ENCODE measurements around the gene TRAPPC4. TPM values are rescaled to one million over a fixed set of nuclear protein-coding genes. Genes with fewer than 3 reads are reported as not detected.

The TRAPPC4 gene
- total RNA-seq, 1 experiment from 2014 or later: 73.0 TPM

DNA sequence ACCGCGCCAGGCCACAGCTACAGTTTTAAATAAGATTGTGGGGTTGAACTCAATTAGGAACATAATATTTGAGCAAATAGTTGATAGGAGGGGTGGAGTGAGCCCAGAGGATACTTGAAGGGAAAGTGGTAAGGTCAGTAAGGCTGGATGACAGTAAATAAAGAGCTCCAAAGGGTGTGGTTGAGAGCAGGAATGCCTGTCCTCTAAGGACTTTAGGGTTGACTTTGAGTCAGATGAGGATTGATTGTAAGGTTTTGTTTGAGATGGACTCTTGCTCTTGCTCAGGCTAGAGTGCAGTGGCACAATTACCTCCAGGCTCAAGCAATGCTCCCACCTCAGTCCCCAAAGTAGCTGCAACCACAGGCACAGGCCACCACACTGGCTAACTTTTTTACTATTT, 44.6 kb upstream of the TRAPPC4 start:
- Histone ChIP-seq H3K9me3 (ENCODE audit: low read depth, low read length, poor library complexity, severe bottlenecking) (no peaks in the 10 kb centered on the region), H3K36me3 (ENCODE audit: insufficient read depth, low read length, poor library complexity, severe bottlenecking) (no peaks in the 10 kb centered on the region), H3K4me1 (ENCODE audit: insufficient read depth, low read length, poor library complexity, severe bottlenecking) (no peaks in the 10 kb centered on the region), H3K4me3 (ENCODE audit: low read depth, low read length, poor library complexity, severe bottlenecking) (no peak overlapping the region), H3K27ac (ENCODE audit: low read depth, low read length, poor library complexity, severe bottlenecking) (no peak overlapping the region), H3K27me3 (replicated peaks; ENCODE audit: insufficient read depth, low read depth, low read length, poor library complexity) (no peaks in the 10 kb centered on the region)
- DNase-seq (ENCODE audit: low spot score): no peak
- TF ChIP-seq EZH2 (IDR thresholded peaks at IDR 0.05; ENCODE audit: borderline replicate concordance, low read depth, low read length, poor library complexity, severe bottlenecking): no peak
- TF ChIP-seq, protein P1, sequence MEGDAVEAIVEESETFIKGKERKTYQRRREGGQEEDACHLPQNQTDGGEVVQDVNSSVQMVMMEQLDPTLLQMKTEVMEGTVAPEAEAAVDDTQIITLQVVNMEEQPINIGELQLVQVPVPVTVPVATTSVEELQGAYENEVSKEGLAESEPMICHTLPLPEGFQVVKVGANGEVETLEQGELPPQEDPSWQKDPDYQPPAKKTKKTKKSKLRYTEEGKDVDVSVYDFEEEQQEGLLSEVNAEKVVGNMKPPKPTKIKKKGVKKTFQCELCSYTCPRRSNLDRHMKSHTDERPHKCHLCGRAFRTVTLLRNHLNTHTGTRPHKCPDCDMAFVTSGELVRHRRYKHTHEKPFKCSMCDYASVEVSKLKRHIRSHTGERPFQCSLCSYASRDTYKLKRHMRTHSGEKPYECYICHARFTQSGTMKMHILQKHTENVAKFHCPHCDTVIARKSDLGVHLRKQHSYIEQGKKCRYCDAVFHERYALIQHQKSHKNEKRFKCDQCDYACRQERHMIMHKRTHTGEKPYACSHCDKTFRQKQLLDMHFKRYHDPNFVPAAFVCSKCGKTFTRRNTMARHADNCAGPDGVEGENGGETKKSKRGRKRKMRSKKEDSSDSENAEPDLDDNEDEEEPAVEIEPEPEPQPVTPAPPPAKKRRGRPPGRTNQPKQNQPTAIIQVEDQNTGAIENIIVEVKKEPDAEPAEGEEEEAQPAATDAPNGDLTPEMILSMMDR (conservative IDR thresholded peaks at IDR 0.05; ENCODE audit: low read depth, low read length): no peak
- no TSS peak for BruUV-seq (replicated peaks)
- intact Hi-C loops (cut with micrococcal nuclease; ENCODE audit: unreplicated experiment): no loop called here
- POLR2A ChIA-PET (ENCODE audit: low non-redundant PET): no interaction called here
- CTCF ChIA-PET: no interaction called here

DNA sequence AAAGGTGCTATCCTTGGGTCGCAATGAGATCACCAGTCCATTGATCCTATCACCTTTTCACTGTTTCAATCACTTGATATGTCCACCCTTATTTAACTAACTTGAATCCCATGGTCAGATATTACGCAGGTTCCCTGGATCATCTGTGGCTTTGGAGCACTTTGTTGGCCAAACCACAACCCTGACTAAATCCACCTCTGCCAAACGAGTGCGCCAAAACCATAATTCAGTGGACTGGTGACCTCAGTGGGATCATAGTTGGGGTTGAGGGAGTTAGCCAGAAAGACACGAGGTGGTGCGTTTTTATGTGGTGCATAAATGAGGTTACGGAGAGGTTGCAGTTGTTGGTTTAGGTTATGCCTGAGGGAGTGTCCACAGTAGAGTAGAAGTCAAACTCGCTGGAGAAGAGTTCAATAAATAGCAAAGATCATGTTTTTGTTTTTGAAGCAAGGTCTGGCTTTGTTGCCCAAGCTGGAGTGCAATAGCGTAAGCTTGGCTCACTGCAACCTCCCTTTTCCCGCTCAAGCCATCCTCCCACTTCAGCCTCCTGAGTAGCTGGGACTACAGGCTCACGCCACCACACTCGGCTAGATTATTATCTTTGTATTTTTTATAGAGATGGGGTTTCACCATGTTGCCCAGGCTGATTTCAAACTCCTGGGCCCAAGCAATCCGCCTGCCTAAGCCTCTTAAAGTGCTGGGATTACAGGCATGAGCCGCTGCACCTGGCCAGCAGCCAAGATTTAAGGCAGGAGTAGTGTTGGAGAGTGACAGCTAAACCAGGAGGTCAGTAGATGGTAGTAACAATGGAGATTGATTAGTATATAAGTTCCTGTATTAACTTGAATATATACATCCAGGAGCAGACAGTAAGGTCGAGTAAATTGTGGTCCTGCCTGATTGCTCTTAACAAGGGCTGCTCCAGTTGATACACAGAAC, 42.5 kb upstream of the TRAPPC4 start:
- CTCF ChIA-PET: interaction anchor here (0.6 kb wide), 1 partner anchor 382 kb away, joined by 4 read pairs; no protein-coding TSS in a partner anchor
- no peaks in the 10 kb centered on the region for H3K27me3 ChIP-seq (replicated peaks; ENCODE audit: insufficient read depth, low read depth, low read length, poor library complexity)
- intact Hi-C loops (cut with micrococcal nuclease; ENCODE audit: unreplicated experiment): no loop called here
- TF ChIP-seq, protein P1 (conservative IDR thresholded peaks at IDR 0.05; ENCODE audit: low read depth, low read length): no peak
- no peak for TF ChIP-seq EZH2 (IDR thresholded peaks at IDR 0.05; ENCODE audit: borderline replicate concordance, low read depth, low read length, poor library complexity, severe bottlenecking)
- H3K36me3 ChIP-seq (ENCODE audit: insufficient read depth, low read length, poor library complexity, severe bottlenecking): no peaks in the 10 kb centered on the region
- peak; percentile 63 for DNase-seq (ENCODE audit: low spot score)
- H3K4me3 ChIP-seq (ENCODE audit: low read depth, low read length, poor library complexity, severe bottlenecking): no peak overlapping the region
- H3K9me3 ChIP-seq (ENCODE audit: low read depth, low read length, poor library complexity, severe bottlenecking): no peaks in the 10 kb centered on the region
- BruUV-seq (replicated peaks): no TSS peak
- peaks cover 7% of the 10 kb centered on the region for H3K4me1 ChIP-seq (ENCODE audit: insufficient read depth, low read length, poor library complexity, severe bottlenecking)
- H3K27ac ChIP-seq (ENCODE audit: low read depth, low read length, poor library complexity, severe bottlenecking): no peak overlapping the region
- POLR2A ChIA-PET (ENCODE audit: low non-redundant PET): no interaction called here

DNA sequence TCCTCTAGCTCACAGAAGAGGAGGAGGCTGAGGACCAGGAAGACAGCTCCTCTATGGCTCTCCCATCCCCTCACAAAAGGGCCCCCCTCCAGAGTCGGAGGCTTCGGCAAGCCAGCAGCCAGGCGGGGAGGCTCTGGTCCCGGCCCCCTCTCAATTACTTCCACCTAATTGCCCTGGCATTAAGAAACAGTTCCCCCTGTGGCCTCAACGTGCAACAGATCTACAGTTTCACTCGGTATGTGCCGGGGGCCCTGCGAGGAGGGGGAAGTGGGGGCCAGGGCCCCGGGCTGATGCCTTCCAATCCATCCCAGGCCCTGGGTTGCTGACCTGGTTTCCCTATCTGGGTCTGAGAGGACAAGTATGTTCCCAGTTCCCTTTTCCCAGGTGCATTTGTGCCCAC, 39.1 kb upstream of the TRAPPC4 start:
- TF ChIP-seq, protein P1 (conservative IDR thresholded peaks at IDR 0.05; ENCODE audit: low read depth, low read length): peak; percentile 31
- no peak for TF ChIP-seq EZH2 (IDR thresholded peaks at IDR 0.05; ENCODE audit: borderline replicate concordance, low read depth, low read length, poor library complexity, severe bottlenecking)

More for the DNA sequence above, 39.1 kb upstream of the TRAPPC4 start:
- no TSS peak for BruUV-seq (replicated peaks)
- CTCF ChIA-PET: no interaction called here
- no peaks in the 10 kb centered on the region for H3K9me3 ChIP-seq (ENCODE audit: low read depth, low read length, poor library complexity, severe bottlenecking)
- intact Hi-C loops (cut with micrococcal nuclease; ENCODE audit: unreplicated experiment): no loop called here
- DNase-seq (ENCODE audit: low spot score): peak; percentile 38
- peaks cover 7% of the 10 kb centered on the region for H3K4me1 ChIP-seq (ENCODE audit: insufficient read depth, low read length, poor library complexity, severe bottlenecking)
- no peaks in the 10 kb centered on the region for H3K36me3 ChIP-seq (ENCODE audit: insufficient read depth, low read length, poor library complexity, severe bottlenecking)
- H3K27me3 ChIP-seq (replicated peaks; ENCODE audit: insufficient read depth, low read depth, low read length, poor library complexity): no peaks in the 10 kb centered on the region
- no peak overlapping the region for H3K4me3 ChIP-seq (ENCODE audit: low read depth, low read length, poor library complexity, severe bottlenecking)
- POLR2A ChIA-PET (ENCODE audit: low non-redundant PET): no interaction called here
- no peak overlapping the region for H3K27ac ChIP-seq (ENCODE audit: low read depth, low read length, poor library complexity, severe bottlenecking)

Measured in A673 (cell line).